Measurements from ENCODE around the gene AUNIP.

DNA sequence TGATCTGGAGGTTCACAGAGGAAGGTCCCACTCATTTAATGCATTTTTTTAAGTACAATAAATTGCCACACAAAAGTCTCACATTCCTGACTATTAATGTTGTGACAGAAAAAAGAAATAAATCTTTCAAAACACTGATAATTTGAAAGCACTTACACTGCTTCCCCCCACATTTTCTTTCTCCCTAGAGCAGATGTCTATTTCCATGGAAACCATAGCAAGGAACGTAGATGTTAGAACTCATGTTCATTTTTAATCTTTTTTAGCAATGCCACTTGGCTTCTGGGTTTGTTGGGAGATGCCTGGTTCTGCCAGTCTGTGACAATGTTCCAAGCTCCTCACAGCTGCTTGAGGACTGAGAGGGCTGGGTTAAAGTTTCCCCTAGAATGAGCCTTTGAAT, 48.9 kb upstream of the AUNIP start:
- TF ChIP-seq EZH2 (IDR thresholded peaks at IDR 0.05; ENCODE audit: low read depth, unreplicated experiment) (no peak), POLR2AphosphoS5 (IDR thresholded peaks at IDR 0.05; ENCODE audit: low read depth) (no peak), CREB1 (CRISPR knock-in tag; IDR thresholded peaks at IDR 0.05; ENCODE audit: low read depth) (no peak), EZH2phosphoT487 (IDR thresholded peaks at IDR 0.05; ENCODE audit: unreplicated experiment) (no peak), JUNB (IDR thresholded peaks at IDR 0.05; ENCODE audit: unreplicated experiment) (no peak), STAT1 (IDR thresholded peaks at IDR 0.05; ENCODE audit: unreplicated experiment) (no peak)
- TF ChIP-seq, protein P1, sequence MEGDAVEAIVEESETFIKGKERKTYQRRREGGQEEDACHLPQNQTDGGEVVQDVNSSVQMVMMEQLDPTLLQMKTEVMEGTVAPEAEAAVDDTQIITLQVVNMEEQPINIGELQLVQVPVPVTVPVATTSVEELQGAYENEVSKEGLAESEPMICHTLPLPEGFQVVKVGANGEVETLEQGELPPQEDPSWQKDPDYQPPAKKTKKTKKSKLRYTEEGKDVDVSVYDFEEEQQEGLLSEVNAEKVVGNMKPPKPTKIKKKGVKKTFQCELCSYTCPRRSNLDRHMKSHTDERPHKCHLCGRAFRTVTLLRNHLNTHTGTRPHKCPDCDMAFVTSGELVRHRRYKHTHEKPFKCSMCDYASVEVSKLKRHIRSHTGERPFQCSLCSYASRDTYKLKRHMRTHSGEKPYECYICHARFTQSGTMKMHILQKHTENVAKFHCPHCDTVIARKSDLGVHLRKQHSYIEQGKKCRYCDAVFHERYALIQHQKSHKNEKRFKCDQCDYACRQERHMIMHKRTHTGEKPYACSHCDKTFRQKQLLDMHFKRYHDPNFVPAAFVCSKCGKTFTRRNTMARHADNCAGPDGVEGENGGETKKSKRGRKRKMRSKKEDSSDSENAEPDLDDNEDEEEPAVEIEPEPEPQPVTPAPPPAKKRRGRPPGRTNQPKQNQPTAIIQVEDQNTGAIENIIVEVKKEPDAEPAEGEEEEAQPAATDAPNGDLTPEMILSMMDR (conservative IDR thresholded peaks at IDR 0.05; ENCODE audit: low read depth in 2 of 2), result no peak
- TF ChIP-seq, protein P2, sequence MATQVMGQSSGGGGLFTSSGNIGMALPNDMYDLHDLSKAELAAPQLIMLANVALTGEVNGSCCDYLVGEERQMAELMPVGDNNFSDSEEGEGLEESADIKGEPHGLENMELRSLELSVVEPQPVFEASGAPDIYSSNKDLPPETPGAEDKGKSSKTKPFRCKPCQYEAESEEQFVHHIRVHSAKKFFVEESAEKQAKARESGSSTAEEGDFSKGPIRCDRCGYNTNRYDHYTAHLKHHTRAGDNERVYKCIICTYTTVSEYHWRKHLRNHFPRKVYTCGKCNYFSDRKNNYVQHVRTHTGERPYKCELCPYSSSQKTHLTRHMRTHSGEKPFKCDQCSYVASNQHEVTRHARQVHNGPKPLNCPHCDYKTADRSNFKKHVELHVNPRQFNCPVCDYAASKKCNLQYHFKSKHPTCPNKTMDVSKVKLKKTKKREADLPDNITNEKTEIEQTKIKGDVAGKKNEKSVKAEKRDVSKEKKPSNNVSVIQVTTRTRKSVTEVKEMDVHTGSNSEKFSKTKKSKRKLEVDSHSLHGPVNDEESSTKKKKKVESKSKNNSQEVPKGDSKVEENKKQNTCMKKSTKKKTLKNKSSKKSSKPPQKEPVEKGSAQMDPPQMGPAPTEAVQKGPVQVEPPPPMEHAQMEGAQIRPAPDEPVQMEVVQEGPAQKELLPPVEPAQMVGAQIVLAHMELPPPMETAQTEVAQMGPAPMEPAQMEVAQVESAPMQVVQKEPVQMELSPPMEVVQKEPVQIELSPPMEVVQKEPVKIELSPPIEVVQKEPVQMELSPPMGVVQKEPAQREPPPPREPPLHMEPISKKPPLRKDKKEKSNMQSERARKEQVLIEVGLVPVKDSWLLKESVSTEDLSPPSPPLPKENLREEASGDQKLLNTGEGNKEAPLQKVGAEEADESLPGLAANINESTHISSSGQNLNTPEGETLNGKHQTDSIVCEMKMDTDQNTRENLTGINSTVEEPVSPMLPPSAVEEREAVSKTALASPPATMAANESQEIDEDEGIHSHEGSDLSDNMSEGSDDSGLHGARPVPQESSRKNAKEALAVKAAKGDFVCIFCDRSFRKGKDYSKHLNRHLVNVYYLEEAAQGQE (IDR thresholded peaks at IDR 0.05; ENCODE audit: unreplicated experiment), result no peak
- TF ChIP-seq, protein P3, sequence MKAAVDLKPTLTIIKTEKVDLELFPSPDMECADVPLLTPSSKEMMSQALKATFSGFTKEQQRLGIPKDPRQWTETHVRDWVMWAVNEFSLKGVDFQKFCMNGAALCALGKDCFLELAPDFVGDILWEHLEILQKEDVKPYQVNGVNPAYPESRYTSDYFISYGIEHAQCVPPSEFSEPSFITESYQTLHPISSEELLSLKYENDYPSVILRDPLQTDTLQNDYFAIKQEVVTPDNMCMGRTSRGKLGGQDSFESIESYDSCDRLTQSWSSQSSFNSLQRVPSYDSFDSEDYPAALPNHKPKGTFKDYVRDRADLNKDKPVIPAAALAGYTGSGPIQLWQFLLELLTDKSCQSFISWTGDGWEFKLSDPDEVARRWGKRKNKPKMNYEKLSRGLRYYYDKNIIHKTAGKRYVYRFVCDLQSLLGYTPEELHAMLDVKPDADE (IDR thresholded peaks at IDR 0.05), result no peak

Data from GM23338 (cell line).